UCSD-AML1 (cell line): Measurements from ENCODE around the gene TADA3.

Experiments
- DNase-seq: peaks from one replicate; lab custom pipeline; 2025; ENCODE audit not compliant: unreplicated experiment; lab: John Stamatoyannopoulos, UW

The TADA3 gene

DNA sequence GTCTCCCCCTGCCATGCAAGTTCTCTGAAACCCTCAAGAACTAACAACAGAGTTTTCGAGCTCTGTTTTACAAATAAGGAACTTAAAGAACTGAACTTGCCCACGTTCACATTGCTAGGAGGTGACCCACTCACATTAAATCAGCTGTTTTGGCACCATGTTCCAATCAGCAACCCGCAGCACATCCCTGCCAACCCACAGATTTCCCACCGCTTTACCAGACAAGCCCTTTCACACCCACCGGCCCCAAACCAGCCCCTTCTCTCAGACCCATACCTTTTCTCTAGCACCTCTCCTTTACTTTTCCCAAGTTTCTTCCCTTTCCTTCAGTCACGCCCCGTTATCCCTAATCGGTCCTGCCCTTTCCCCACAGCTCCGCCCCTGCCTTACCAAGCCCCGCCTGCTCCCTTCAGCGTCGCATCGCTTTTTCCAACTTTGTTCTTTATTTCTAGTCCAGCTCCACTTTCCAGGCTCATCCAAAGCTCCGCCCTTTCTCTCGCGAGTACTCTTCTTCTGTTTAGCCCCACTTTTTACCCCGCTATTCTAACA is 61.5 kb downstream of the TADA3 start:
- no peak for DNase-seq
